GM12878 (cell line): Measurements from ENCODE around the gene CHRM4. TPM values are rescaled to one million over a fixed set of nuclear protein-coding genes. Genes with fewer than 3 reads are reported as not detected.

Source experiments
- CUX1 ChIP-seq: IDR thresholded peaks from 2 replicates; pipeline ENCODE4 v1.6.1; 2012; ENCODE audit warnings: improper control_type of control experiment, low read depth, low read length; ENCODE audit not compliant: insufficient replicate concordance
- EED ChIP-seq: sonication (generic); IDR thresholded peaks from 2 replicates; pipeline ENCODE4 v1.6.1; 2016; ENCODE audit warnings: antibody characterized with exemption, low read depth
- RB1 ChIP-seq: fragments of 450-650 bp; formaldehyde crosslinking; IDR thresholded peaks from 2 replicates; pipeline ENCODE4 v1.6.1; 2017; ENCODE audit warnings: mild to moderate bottlenecking, borderline replicate concordance
- ZBTB11 ChIP-seq: fragments of 450-650 bp; formaldehyde crosslinking; IDR thresholded peaks from 2 replicates; pipeline ENCODE4 v1.5.0; 2022; ENCODE audit warnings: mild to moderate bottlenecking, missing genetic modification characterization
- polyA plus RNA-seq, 11 experiments: library from polyadenylated mRNA; depleted of rRNA in 4 of 11; unstranded in 6 of 11; stranded (reverse) in 5 of 11; fragments of >200 nt; fragmentation: Nextera tagmentation in 4 of 11; fragmentation: Illumina TruSeq in 1 of 11; extraction: Ambion mirVana in 4 of 11; extraction: Trizol in 1 of 11; gene quantifications; 1 replicate in 1 of 11; 2 replicates in 10 of 11; pipeline versions ENCODE4 v1.2.1 to v1.2.3, GENCODE V29; 2011 to 2016; ENCODE audit warnings: inconsistent platforms in 2 of 11, missing spikeins in 2 of 11, low read depth in 1 of 11
- total RNA-seq, 4 experiments: library from RNA; depleted of rRNA in 3 of 4; stranded (reverse); fragments of >200 nt in 3 of 4; fragmentation: Illumina TruSeq in 1 of 4; extraction: Trizol in 1 of 4; gene quantifications; 2 replicates each; pipeline versions ENCODE4 v1.2.1 to v1.2.3, GENCODE V29; 2013 to 2021

CHRM4 gene
- total and polyA plus RNA-seq, 10 of the 15 experiments (the other 5 are each of a cell fraction or from before 2014, with no cell fraction given): 0.12 to 0.23 (median 0.13) TPM; not detected in 7

- TF ChIP-seq ZBTB11 (no peak), RB1 (no peak), EED (no peak), CUX1 (no peak)
Observed at GRCh38 chr11:46385169-46386004, 6.2 kb downstream of the CHRM4 start (continued).
